ENCODE results near the gene GAGE1. TPM values are rescaled to one million over a fixed set of nuclear protein-coding genes. Genes with fewer than 3 reads are reported as not detected.
"Not testable (repeated sequence)": the region's sequence is repeated elsewhere in the genome, so short reads cannot be mapped to it uniquely, and the experiment has no call there.

Gene GAGE1, protein sequence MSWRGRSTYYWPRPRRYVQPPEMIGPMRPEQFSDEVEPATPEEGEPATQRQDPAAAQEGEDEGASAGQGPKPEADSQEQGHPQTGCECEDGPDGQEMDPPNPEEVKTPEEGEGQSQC
- not detected in 2 replicates for total RNA-seq

- FAIRE-seq; H3K27me3 ChIP-seq (ENCODE audit: control insufficient read depth, insufficient read depth, low read length); H3K36me3 ChIP-seq (ENCODE audit: control insufficient read depth, insufficient read depth, low read length): not testable (repeated sequence)
These were observed at the start of gene GAGE1 for GRCh38 chrX:49598720-49599119. Gene GAGE1 (plus strand): TSS chrX:49599020. CDS start chrX:49600175, 1,155 bp downstream.

DNA sequence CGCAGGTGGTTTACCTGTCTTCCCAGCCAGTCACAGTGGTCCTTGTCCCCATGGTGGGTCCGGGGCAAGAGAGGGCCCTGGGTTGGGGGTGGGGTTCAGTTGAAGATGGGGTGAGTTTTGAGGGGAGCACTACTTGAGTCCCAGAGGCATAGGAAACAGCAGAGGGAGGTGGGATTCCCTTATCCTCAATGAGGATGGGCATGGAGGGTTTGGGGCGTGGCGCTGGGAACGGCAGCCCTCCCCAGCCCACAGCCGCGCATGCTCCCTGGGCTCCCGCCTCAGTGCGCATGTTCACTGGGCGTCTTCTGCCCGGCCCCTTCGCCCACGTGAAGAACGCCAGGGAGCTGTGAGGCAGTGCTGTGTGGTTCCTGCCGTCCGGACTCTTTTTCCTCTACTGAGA lies 47.8 kb upstream of the GAGE1 start, which contains the start of gene GAGE12E:
Gene GAGE12E, plus strand, starts transcription at position 301 of the 400 bp plus-strand sequence. CDS start 1,155 bp downstream, outside the sequence.
- not testable (repeated sequence) for H3K36me3 ChIP-seq (ENCODE audit: control insufficient read depth, insufficient read depth, low read length); H3K27me3 ChIP-seq (ENCODE audit: control insufficient read depth, insufficient read depth, low read length); FAIRE-seq; DNase-seq (ENCODE audit: low read depth); H3K4me3 ChIP-seq (ENCODE audit: low read depth, low read length)

More at GRCh38 chrX:49598720-49599119, at the start of gene GAGE1:
- DNase-seq (ENCODE audit: low read depth); H3K4me3 ChIP-seq (ENCODE audit: low read depth, low read length): not testable (repeated sequence)

DNA sequence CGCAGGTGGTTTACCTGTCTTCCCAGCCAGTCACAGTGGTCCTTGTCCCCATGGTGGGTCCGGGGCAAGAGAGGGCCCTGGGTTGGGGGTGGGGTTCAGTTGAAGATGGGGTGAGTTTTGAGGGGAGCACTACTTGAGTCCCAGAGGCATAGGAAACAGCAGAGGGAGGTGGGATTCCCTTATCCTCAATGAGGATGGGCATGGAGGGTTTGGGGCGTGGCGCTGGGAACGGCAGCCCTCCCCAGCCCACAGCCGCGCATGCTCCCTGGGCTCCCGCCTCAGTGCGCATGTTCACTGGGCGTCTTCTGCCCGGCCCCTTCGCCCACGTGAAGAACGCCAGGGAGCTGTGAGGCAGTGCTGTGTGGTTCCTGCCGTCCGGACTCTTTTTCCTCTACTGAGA lies 38.3 kb upstream of the GAGE1 start, which contains the start of gene GAGE12F:
Gene GAGE12F, plus strand, starts transcription at position 301 of the 400 bp plus-strand sequence. CDS start 1,155 bp downstream, outside the sequence.
- FAIRE-seq; H3K36me3 ChIP-seq (ENCODE audit: control insufficient read depth, insufficient read depth, low read length); DNase-seq (ENCODE audit: low read depth); H3K27me3 ChIP-seq (ENCODE audit: control insufficient read depth, insufficient read depth, low read length); H3K4me3 ChIP-seq (ENCODE audit: low read depth, low read length): not testable (repeated sequence)

GRCh38 chrX:49568728-49569127 lies 30.1 kb upstream of the GAGE1 start:
- H3K36me3 ChIP-seq (ENCODE audit: control insufficient read depth, insufficient read depth, low read length); H3K27me3 ChIP-seq (ENCODE audit: control insufficient read depth, insufficient read depth, low read length); DNase-seq (ENCODE audit: low read depth); H3K4me3 ChIP-seq (ENCODE audit: low read depth, low read length); FAIRE-seq: not testable (repeated sequence)

- not testable (repeated sequence) for H3K36me3 ChIP-seq (ENCODE audit: control insufficient read depth, insufficient read depth, low read length); H3K27me3 ChIP-seq (ENCODE audit: control insufficient read depth, insufficient read depth, low read length); DNase-seq (ENCODE audit: low read depth); FAIRE-seq; H3K4me3 ChIP-seq (ENCODE audit: low read depth, low read length)
These were observed 29.7 kb upstream of the GAGE1 start for GRCh38 chrX:49569152-49569551.

DNA sequence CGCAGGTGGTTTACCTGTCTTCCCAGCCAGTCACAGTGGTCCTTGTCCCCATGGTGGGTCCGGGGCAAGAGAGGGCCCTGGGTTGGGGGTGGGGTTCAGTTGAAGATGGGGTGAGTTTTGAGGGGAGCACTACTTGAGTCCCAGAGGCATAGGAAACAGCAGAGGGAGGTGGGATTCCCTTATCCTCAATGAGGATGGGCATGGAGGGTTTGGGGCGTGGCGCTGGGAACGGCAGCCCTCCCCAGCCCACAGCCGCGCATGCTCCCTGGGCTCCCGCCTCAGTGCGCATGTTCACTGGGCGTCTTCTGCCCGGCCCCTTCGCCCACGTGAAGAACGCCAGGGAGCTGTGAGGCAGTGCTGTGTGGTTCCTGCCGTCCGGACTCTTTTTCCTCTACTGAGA lies 28.7 kb upstream of the GAGE1 start, which contains the start of gene GAGE12G:
Gene GAGE12G, plus strand, starts transcription at position 301 of the 400 bp plus-strand sequence. CDS start 1,155 bp downstream, outside the sequence.
- not testable (repeated sequence) for H3K4me3 ChIP-seq (ENCODE audit: low read depth, low read length); H3K27me3 ChIP-seq (ENCODE audit: control insufficient read depth, insufficient read depth, low read length); DNase-seq (ENCODE audit: low read depth); H3K36me3 ChIP-seq (ENCODE audit: control insufficient read depth, insufficient read depth, low read length); FAIRE-seq

GRCh38 chrX:49579649-49580048 lies 19.2 kb upstream of the GAGE1 start, which contains the start of gene GAGE12H:
Gene GAGE12H (plus strand): TSS chrX:49579949. CDS start chrX:49581104, 1,155 bp downstream.
- FAIRE-seq; H3K4me3 ChIP-seq (ENCODE audit: low read depth, low read length); H3K36me3 ChIP-seq (ENCODE audit: control insufficient read depth, insufficient read depth, low read length); DNase-seq (ENCODE audit: low read depth); H3K27me3 ChIP-seq (ENCODE audit: control insufficient read depth, insufficient read depth, low read length): not testable (repeated sequence)

DNA sequence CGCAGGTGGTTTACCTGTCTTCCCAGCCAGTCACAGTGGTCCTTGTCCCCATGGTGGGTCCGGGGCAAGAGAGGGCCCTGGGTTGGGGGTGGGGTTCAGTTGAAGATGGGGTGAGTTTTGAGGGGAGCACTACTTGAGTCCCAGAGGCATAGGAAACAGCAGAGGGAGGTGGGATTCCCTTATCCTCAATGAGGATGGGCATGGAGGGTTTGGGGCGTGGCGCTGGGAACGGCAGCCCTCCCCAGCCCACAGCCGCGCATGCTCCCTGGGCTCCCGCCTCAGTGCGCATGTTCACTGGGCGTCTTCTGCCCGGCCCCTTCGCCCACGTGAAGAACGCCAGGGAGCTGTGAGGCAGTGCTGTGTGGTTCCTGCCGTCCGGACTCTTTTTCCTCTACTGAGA lies 9.6 kb upstream of the GAGE1 start, which contains the start of gene GAGE2A:
Gene GAGE2A, plus strand, starts transcription at position 301 of the 400 bp plus-strand sequence. CDS start 1,155 bp downstream, outside the sequence.
- FAIRE-seq; DNase-seq (ENCODE audit: low read depth); H3K36me3 ChIP-seq (ENCODE audit: control insufficient read depth, insufficient read depth, low read length); H3K4me3 ChIP-seq (ENCODE audit: low read depth, low read length); H3K27me3 ChIP-seq (ENCODE audit: control insufficient read depth, insufficient read depth, low read length): not testable (repeated sequence)

GRCh38 chrX:49589769-49590478 lies 8.9 kb upstream of the GAGE1 start:
- not testable (repeated sequence) for H3K4me3 ChIP-seq (ENCODE audit: low read depth, low read length); H3K36me3 ChIP-seq (ENCODE audit: control insufficient read depth, insufficient read depth, low read length); FAIRE-seq; DNase-seq (ENCODE audit: low read depth); H3K27me3 ChIP-seq (ENCODE audit: control insufficient read depth, insufficient read depth, low read length)

DNA sequence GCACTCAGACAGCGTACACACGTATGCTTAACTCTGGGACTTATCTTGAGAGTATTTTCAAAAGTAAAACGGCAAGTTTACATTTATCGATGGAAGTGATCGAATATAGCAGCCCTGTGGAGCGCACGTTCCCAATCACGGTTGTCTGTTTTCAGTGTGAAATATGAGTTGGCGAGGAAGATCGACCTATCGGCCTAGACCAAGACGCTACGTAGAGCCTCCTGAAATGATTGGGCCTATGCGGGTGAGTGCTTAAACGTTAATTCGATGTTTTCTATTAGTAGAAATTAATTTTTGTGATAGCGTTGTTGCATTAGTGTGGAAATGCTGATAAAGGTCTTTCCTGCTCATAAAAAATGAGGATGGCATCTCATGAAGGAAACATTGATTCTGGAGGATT lies 8.3 kb upstream of the GAGE1 start:
- not testable (repeated sequence) for H3K4me3 ChIP-seq (ENCODE audit: low read depth, low read length); H3K27me3 ChIP-seq (ENCODE audit: control insufficient read depth, insufficient read depth, low read length); H3K36me3 ChIP-seq (ENCODE audit: control insufficient read depth, insufficient read depth, low read length); DNase-seq (ENCODE audit: low read depth); FAIRE-seq

All from bronchial epithelial cell (primary cell).